WTC11 (cell line): ENCODE measurements around the gene DNAH14.

ENCODE experiments used
- JUN ChIP-seq: sonication (generic); formaldehyde crosslinking; IDR thresholded peaks from 2 replicates; pipeline ENCODE4 v1.8.0; 2023; ENCODE audit warnings: mild to moderate bottlenecking, missing genetic modification reagents
- NFE2L1 ChIP-seq: sonication (generic); formaldehyde crosslinking; IDR thresholded peaks from 2 replicates; pipeline ENCODE4 v1.8.1; 2023; ENCODE audit warnings: missing genetic modification reagents
- ZNF138 ChIP-seq: sonication (generic); formaldehyde crosslinking; conservative IDR thresholded peaks from 2 replicates; pipeline ENCODE4 v1.8.1; 2022; ENCODE audit warnings: mild to moderate bottlenecking, moderate library complexity, missing genetic modification reagents
- ZNF263 ChIP-seq: sonication (generic); formaldehyde crosslinking; IDR thresholded peaks from 2 replicates; pipeline ENCODE4 v1.8.1; 2022; ENCODE audit warnings: low read depth, mild to moderate bottlenecking, moderate library complexity, missing genetic modification reagents
- ZNF423 ChIP-seq: fragments of 250-450 bp; sonication (Bioruptor Pico); IDR thresholded peaks from 2 replicates; pipeline ENCODE4 v2.1.2; 2022; ENCODE audit warnings: mild to moderate bottlenecking, moderate library complexity
- TF ChIP-seq, protein P1 (sequence below): fragments of 200-600 bp; IDR thresholded peaks from 2 replicates; pipeline ENCODE4 v1.8.0; 2022; ENCODE audit warnings: antibody characterized with exemption
- TF ChIP-seq, protein P2 (sequence below): sonication (generic); formaldehyde crosslinking; IDR thresholded peaks from 2 replicates; pipeline ENCODE4 v1.8.0; 2022; ENCODE audit warnings: mild to moderate bottlenecking, missing genetic modification reagents
- TF ChIP-seq, protein P3 (sequence below): sonication (generic); formaldehyde crosslinking; IDR thresholded peaks from 2 replicates; pipeline ENCODE4 v1.8.1; 2023; ENCODE audit warnings: mild to moderate bottlenecking, missing genetic modification reagents, borderline replicate concordance
- TF ChIP-seq, protein P4 (sequence below): sonication (generic); formaldehyde crosslinking; IDR thresholded peaks from 2 replicates; pipeline ENCODE4 v1.8.0; 2023; ENCODE audit warnings: missing genetic modification reagents, mild to moderate bottlenecking, borderline replicate concordance

DNA sequence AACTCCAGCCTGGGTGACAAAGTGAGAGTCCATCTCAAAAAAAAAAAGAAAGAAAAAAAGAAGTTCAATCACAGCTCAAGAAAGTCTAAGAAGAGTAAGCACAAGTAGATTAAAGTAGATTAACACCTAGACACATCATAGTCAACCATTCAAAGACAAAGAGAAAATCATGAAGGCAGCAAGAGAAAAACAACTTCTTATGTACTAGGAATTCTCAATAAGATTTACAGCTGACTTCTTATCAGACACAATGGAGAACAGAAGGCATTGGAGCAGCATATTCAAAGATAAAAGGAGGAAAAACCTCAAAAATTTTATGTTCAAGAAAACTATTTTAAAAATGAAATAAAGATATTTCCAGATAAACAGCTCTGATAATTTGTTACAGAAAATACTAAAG lies 351.1 kb downstream of the DNAH14 start:
- TF ChIP-seq JUN (CRISPR knock-in tag), result no peak
- TF ChIP-seq, protein P1, sequence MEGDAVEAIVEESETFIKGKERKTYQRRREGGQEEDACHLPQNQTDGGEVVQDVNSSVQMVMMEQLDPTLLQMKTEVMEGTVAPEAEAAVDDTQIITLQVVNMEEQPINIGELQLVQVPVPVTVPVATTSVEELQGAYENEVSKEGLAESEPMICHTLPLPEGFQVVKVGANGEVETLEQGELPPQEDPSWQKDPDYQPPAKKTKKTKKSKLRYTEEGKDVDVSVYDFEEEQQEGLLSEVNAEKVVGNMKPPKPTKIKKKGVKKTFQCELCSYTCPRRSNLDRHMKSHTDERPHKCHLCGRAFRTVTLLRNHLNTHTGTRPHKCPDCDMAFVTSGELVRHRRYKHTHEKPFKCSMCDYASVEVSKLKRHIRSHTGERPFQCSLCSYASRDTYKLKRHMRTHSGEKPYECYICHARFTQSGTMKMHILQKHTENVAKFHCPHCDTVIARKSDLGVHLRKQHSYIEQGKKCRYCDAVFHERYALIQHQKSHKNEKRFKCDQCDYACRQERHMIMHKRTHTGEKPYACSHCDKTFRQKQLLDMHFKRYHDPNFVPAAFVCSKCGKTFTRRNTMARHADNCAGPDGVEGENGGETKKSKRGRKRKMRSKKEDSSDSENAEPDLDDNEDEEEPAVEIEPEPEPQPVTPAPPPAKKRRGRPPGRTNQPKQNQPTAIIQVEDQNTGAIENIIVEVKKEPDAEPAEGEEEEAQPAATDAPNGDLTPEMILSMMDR, result no peak
- TF ChIP-seq, protein P2, sequence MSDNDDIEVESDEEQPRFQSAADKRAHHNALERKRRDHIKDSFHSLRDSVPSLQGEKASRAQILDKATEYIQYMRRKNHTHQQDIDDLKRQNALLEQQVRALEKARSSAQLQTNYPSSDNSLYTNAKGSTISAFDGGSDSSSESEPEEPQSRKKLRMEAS (CRISPR knock-in tag), result no peak
- no peak for TF ChIP-seq NFE2L1 (CRISPR knock-in tag)
- TF ChIP-seq ZNF423 (CRISPR knock-in tag), result no peak
- TF ChIP-seq, protein P3, sequence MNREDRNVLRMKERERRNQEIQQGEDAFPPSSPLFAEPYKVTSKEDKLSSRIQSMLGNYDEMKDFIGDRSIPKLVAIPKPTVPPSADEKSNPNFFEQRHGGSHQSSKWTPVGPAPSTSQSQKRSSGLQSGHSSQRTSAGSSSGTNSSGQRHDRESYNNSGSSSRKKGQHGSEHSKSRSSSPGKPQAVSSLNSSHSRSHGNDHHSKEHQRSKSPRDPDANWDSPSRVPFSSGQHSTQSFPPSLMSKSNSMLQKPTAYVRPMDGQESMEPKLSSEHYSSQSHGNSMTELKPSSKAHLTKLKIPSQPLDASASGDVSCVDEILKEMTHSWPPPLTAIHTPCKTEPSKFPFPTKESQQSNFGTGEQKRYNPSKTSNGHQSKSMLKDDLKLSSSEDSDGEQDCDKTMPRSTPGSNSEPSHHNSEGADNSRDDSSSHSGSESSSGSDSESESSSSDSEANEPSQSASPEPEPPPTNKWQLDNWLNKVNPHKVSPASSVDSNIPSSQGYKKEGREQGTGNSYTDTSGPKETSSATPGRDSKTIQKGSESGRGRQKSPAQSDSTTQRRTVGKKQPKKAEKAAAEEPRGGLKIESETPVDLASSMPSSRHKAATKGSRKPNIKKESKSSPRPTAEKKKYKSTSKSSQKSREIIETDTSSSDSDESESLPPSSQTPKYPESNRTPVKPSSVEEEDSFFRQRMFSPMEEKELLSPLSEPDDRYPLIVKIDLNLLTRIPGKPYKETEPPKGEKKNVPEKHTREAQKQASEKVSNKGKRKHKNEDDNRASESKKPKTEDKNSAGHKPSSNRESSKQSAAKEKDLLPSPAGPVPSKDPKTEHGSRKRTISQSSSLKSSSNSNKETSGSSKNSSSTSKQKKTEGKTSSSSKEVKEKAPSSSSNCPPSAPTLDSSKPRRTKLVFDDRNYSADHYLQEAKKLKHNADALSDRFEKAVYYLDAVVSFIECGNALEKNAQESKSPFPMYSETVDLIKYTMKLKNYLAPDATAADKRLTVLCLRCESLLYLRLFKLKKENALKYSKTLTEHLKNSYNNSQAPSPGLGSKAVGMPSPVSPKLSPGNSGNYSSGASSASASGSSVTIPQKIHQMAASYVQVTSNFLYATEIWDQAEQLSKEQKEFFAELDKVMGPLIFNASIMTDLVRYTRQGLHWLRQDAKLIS, result no peak
- TF ChIP-seq ZNF263 (CRISPR knock-in tag), result no peak
- TF ChIP-seq, protein P4, sequence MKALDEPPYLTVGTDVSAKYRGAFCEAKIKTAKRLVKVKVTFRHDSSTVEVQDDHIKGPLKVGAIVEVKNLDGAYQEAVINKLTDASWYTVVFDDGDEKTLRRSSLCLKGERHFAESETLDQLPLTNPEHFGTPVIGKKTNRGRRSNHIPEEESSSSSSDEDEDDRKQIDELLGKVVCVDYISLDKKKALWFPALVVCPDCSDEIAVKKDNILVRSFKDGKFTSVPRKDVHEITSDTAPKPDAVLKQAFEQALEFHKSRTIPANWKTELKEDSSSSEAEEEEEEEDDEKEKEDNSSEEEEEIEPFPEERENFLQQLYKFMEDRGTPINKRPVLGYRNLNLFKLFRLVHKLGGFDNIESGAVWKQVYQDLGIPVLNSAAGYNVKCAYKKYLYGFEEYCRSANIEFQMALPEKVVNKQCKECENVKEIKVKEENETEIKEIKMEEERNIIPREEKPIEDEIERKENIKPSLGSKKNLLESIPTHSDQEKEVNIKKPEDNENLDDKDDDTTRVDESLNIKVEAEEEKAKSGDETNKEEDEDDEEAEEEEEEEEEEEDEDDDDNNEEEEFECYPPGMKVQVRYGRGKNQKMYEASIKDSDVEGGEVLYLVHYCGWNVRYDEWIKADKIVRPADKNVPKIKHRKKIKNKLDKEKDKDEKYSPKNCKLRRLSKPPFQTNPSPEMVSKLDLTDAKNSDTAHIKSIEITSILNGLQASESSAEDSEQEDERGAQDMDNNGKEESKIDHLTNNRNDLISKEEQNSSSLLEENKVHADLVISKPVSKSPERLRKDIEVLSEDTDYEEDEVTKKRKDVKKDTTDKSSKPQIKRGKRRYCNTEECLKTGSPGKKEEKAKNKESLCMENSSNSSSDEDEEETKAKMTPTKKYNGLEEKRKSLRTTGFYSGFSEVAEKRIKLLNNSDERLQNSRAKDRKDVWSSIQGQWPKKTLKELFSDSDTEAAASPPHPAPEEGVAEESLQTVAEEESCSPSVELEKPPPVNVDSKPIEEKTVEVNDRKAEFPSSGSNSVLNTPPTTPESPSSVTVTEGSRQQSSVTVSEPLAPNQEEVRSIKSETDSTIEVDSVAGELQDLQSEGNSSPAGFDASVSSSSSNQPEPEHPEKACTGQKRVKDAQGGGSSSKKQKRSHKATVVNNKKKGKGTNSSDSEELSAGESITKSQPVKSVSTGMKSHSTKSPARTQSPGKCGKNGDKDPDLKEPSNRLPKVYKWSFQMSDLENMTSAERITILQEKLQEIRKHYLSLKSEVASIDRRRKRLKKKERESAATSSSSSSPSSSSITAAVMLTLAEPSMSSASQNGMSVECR (CRISPR knock-in tag), result no peak
- TF ChIP-seq ZNF138 (CRISPR knock-in tag), result no peak
